BE2C (cell line): Measurements from ENCODE around the gene AKT3.

Experiments used
- DNase-seq: peaks from one replicate; pipeline ENCODE4 v3.0.0-alpha.2; 2020
- H3K27me3 ChIP-seq: fragments of 250-450 bp; sonication (Bioruptor Pico); 2 replicates; pipeline ENCODE4 v1.5.1; 2020; ENCODE audit warnings: mild to moderate bottlenecking
- H3K36me3 ChIP-seq: fragments of 250-450 bp; sonication (Bioruptor Pico); 2 replicates; pipeline ENCODE4 v1.5.1; 2020; ENCODE audit warnings: mild to moderate bottlenecking
- H3K4me1 ChIP-seq: fragments of 250-450 bp; sonication (Bioruptor Pico); 2 replicates; pipeline ENCODE4 v1.5.1; 2020
- H3K4me3 ChIP-seq: 2 replicates; pipeline ENCODE4 v1.5.1; 2011; ENCODE audit warnings: low read depth, low read length
- H3K9me3 ChIP-seq: fragments of 250-450 bp; sonication (Bioruptor Pico); 2 replicates; pipeline ENCODE4 v1.5.1; 2020
- TF ChIP-seq, protein P1 (sequence below): IDR thresholded peaks from 2 replicates; pipeline ENCODE4 v1.5.1; 2012; ENCODE audit warnings: mild to moderate bottlenecking, low read depth, low read length

AKT3 gene

DNA sequence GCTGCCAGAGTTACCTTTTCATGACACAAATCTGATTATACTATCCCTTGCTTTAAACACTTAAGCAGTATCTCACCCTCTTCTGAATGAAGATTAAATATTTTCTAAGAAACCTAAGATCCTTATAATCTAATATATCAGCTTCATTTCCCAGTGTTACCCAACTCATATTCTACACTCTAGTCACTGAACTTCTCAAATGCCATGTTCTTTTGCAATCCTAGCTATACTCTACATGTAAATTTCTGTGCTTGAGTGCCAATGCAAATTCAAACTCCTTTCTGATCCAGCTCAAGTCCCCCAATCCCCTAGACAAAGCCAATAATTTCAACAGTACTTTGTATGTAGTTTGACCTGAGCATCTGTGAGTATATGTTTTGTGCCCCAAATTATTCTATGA, 300.3 kb downstream of the AKT3 start:
- Histone ChIP-seq H3K27me3 (no peaks in the 10 kb centered on the region), H3K36me3 (peaks cover 3% of the 10 kb centered on the region; the same call in 1 of the 2 replicates), H3K4me3 (no peak overlapping the region), H3K4me1 (no peaks in the 10 kb centered on the region), H3K9me3 (no peaks in the 10 kb centered on the region)
- TF ChIP-seq, protein P1, sequence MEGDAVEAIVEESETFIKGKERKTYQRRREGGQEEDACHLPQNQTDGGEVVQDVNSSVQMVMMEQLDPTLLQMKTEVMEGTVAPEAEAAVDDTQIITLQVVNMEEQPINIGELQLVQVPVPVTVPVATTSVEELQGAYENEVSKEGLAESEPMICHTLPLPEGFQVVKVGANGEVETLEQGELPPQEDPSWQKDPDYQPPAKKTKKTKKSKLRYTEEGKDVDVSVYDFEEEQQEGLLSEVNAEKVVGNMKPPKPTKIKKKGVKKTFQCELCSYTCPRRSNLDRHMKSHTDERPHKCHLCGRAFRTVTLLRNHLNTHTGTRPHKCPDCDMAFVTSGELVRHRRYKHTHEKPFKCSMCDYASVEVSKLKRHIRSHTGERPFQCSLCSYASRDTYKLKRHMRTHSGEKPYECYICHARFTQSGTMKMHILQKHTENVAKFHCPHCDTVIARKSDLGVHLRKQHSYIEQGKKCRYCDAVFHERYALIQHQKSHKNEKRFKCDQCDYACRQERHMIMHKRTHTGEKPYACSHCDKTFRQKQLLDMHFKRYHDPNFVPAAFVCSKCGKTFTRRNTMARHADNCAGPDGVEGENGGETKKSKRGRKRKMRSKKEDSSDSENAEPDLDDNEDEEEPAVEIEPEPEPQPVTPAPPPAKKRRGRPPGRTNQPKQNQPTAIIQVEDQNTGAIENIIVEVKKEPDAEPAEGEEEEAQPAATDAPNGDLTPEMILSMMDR, result no peak
- DNase-seq, result no peak

DNA sequence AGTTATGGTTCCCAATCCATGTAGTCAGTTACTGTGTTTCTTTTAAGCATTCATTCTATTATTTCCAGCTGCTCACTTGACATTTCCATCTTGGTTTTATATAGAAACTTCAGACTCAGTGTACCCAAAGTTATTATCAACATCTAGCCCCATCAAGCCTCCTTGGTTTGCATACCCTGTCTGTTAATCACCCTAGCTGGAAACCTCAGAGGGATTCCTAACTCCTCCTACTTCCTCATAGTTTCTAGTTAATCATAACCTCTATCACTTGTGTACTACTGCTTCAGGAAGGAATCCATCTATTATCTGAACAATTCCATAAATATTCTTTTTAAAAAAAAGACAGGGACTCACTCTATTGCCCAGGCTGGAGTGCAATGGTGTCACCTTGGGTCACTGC, 300.9 kb downstream of the AKT3 start:
- Histone ChIP-seq H3K9me3 (no peaks in the 10 kb centered on the region), H3K4me3 (no peak overlapping the region), H3K36me3 (peaks cover 3% of the 10 kb centered on the region; the same call in 1 of the 2 replicates), H3K4me1 (no peaks in the 10 kb centered on the region), H3K27me3 (no peaks in the 10 kb centered on the region)
- TF ChIP-seq, protein P1, result no peak
- DNase-seq, result no peak

DNA sequence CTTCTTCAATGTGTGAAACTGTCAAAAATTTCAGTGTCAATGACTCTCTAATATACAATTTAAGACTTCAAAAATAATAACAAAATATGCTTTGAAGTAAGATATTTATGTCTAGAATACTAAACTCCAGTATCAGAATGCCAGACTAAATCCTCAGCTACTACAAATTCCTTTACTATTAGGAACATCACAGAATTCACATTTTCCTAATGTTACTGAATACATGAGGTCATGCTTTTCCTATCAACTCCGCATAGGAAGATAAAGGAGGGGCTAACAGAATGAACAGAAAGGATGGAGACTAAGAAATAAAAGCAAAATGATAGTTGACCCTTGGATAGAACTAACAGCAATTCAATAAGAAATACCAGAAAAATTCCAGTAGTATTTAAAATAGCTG, 301.5 kb downstream of the AKT3 start:
- TF ChIP-seq, protein P1, result no peak
- Histone ChIP-seq H3K36me3 (peaks cover 5% of the 10 kb centered on the region), H3K4me1 (no peaks in the 10 kb centered on the region), H3K4me3 (no peak overlapping the region), H3K9me3 (no peaks in the 10 kb centered on the region), H3K27me3 (no peaks in the 10 kb centered on the region)
- DNase-seq, result no peak

DNA sequence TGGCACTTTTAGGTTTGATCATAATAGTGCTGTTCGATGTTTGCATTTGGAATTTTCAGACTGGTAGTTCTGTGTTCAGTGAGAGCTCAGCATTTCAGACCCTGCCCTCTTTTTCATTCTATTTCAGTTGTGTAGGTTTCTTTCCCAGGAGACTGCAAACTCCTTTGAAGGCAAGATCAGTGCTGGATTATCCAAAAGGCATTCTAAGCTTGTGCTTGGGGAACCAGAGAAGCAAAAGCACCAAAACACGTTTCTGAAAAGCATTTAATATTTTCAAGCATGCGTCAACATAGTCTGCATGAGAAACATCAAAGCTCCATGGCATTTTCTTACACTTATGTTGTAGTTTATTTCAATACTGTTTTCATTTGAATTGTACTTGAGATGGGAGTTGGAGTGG, 302.2 kb downstream of the AKT3 start:
- Histone ChIP-seq H3K4me3 (no peak overlapping the region), H3K36me3 (peaks cover 6% of the 10 kb centered on the region), H3K4me1 (no peaks in the 10 kb centered on the region), H3K9me3 (no peaks in the 10 kb centered on the region), H3K27me3 (no peaks in the 10 kb centered on the region)
- DNase-seq, result no peak
- TF ChIP-seq, protein P1, result no peak

DNA sequence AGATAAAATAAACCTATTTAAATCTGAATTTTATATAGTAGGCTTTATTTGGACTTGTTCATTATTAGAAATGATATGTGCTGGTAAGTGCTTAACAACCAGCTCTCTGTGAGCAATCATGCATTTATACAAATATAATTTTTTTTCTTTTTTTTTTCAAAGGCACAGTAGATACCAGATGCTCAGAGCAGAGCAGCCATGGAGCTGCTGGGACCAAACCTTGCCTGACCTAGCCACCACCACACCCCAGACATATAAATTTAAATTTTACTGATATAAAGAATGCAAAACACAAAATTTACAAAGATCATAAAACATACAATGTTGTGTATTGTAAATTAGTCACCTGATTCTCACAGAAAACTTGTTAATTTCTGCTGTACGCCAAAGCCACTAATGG, 303.6 kb downstream of the AKT3 start:
- Histone ChIP-seq H3K4me3 (no peak overlapping the region), H3K9me3 (no peaks in the 10 kb centered on the region), H3K36me3 (peaks cover 6% of the 10 kb centered on the region), H3K4me1 (no peaks in the 10 kb centered on the region), H3K27me3 (no peaks in the 10 kb centered on the region)
- TF ChIP-seq, protein P1, result no peak
- DNase-seq, result no peak

DNA sequence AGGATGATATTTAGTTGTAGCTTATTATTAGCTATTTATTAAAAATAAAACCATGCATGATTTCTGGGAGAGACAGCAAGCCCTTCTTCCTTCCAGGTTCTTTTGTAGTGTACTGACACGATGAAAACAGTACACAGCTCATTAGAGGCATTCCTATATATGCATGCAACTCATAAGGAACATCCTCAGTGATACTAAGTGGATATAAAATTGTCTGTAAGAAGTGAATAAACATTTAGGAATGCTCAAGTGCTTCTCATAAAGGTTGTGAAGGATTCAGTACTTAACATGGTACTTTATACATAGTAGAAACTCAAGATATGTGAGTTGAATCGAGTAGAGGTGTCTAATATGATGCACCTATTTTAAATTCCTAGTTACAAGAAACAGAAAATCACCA, 306.5 kb downstream of the AKT3 start:
- Histone ChIP-seq H3K9me3 (no peaks in the 10 kb centered on the region), H3K4me3 (no peak overlapping the region), H3K27me3 (no peaks in the 10 kb centered on the region), H3K4me1 (no peaks in the 10 kb centered on the region), H3K36me3 (peaks cover 3% of the 10 kb centered on the region; the same call in 1 of the 2 replicates)
- no peak for DNase-seq
- TF ChIP-seq, protein P1, result no peak
